ENCODE data around the gene STX16. TPM values are rescaled to one million over a fixed set of nuclear protein-coding genes. Genes with fewer than 3 reads are reported as not detected.

STX16 gene
- total RNA-seq, 1 donor from 2014 or later = 84.4 TPM

DNA sequence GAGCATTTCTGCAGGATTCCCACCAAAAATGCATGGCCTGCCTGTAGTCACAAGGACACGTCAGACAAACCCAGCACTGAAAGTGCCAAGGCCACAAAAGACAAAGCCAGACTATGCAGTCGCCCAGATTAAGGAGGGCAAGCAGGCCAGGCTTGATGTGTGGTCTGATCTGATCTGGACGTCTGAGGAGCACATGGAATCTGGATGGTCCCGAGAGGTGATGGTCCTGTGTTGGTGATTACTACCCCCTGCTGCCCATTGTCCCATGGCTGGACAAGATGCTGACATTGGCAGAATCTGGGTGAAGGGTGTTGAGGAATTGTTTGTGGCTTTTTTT lies 58.6 kb downstream of the STX16 start:
- DNase-seq (ENCODE audit: low spot score) = peak; percentile 38

DNA sequence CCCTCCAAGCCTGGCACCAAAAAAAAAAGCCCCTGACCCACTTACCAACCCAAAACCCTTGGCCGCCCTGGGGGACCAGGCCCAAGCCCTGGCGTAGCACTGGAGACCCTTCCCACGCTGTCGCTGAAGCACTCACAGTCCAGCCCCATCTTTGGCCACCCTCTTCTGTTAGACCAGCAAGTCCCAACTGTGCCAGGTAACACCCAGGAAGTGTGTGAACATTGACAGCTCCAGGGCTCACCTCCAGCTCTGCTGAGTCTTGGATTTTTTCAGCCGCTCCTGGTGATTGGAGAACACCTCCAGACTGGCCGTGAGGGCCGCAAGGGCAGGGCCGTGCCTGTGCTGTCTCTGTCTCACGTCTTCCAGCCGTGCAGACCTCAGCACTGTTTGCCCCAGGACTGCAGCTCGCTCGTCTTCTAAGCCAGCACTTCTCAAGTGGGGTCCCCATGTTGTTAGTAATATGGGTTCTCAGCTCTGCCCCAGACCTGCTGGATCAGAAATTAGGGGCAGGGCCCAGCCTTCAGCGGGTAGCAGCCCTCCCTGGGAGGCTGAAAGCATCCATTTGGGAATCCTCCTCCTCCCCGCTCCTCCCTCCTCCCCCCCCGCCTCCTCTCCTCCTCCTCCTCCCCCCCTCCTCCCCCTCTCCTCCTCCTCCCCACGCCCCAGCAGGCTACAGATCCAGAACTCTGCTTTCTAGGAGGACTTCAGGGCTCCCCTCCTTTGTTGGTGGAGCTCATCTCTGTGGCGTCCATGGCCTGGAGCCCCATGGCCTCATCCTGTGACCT lies 59.6 kb downstream of the STX16 start:
- no peak for DNase-seq (ENCODE audit: low spot score)

DNA sequence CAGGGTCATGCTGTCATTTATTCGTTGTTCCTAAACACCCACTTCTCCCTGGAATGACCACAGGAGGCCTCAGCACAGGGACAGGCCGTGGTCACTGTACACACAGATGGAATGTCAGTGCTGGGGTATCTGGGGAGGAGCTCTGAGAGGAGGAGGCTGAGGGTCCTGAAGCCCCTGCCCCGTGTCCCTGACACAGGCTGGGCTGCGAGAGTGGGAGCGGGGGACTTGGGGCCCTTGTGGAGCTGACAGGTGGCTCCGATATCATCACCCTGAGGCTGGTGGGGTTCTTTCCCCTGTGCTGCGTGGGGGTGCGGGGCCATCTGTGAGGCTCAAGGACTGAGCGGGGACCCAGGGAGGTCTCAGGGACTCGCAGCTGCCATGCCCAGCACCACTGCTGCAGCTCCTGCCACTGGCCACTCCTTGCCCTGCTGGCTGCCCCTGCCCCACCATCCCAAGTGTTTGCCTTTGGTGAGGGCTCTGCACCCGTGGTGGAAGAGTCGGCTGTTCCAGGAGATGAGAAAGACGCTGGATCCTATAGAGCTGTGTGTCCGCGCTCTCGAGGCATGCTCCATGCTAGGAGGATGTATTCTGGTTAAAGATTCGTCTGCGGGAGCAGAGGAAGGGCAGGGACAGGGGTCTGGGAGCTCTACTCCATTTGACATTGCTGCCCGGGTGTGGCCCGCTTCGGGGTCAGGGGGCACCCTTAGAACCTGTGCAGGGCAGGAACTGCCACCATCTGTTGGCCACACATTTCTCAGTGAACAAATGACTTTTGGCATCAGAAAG lies 60.4 kb downstream of the STX16 start:
- no peak for DNase-seq (ENCODE audit: low spot score)

DNA sequence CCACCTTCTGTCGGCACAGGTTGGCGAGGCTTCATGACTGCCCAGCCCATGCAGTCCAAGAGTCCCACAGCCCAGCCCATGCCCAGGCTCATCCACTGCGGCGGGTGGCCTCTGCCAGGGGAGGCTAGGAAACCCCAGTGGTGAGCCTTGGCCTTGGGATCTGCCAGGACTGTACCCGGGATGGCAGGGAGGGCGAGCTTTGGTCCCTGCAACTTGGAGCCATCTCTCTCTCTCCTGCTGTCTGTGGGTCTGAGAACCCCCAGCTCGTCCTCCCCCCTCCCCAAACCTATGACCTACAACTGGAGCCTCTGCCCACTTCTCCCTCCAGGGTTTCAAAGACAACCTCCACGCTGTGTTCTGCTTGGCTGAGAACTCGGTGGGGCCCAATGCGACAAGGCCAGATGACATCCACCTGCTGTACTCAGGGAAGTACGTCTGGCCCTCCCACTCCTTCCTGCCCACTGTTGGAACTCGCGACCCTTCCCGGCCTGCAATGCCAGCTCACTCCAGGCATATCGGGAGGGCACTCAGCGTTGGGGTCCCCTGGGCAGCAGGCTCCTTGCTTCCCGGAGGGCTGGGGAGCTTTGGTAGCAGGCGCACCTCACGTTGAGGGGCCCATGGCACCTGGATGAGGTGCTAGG lies 61.2 kb downstream of the STX16 start:
- peak; percentile 40 for DNase-seq (ENCODE audit: low spot score)

DNA sequence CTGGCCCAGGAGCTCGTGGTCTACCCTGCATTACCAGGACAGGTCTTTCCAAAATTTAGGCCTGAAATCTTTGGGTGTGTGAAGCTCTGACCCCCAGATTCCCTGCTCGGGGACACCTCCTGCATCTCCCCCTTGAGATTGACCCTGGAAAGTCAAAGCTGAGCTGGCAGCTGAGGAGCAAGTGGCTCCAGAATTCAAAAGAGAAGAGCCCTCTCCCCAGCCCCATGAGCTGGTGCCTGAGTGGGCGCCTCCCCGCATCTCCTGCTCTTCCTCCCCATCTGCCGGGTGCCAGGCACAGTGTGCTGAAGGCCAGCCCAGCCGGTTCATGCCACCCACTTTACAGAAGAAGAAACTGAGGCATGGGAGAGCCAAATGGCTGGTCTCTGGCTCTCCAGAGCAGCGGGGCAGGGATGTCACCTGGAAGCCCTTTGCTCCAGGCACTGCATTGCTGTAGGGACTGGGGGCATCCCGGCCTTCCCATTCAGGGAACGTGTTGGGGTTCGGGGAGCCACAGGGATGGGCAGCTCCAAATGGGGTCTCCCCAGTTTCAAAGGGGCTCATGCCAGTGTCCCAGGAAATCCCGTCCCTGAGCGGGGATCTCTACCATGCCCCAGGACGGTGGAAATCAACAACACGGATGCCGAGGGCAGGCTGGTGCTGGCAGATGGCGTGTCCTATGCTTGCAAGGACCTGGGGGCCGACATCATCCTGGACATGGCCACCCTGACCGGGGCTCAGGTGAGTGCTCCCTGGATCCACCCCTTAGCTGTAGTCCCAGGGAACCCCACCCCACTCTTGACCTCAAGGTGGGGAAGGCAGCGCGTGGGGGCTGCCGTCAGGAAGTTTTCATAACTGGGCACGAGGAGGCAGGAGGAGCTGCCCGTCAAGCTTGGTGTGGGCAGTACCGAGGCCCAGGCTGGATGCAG lies 62.0 kb downstream of the STX16 start:
- DNase-seq (ENCODE audit: low spot score) = no peak

DNA sequence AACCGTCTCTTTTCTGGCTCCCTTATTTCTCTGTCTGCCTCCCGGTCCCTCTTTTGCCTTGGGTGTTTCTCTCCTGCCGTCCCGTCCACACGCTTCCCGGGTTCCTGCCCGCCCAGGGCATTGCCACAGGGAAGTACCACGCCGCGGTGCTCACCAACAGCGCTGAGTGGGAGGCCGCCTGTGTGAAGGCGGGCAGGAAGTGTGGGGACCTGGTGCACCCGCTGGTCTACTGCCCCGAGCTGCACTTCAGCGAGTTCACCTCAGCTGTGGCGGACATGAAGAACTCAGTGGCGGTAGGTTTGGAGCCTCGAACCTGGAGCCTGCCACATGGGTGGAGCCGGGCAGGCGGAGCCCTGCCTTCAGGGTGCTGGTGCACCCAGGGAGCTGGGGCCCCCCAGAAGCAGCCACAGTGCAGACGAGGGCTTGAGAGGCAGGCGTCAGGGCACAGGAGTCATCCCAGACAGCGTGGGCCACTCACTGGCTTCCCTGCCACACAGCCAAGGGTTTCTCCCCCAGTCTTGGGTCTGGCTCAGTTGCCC lies 62.8 kb downstream of the STX16 start:
- peak; percentile 39 for DNase-seq (ENCODE audit: low spot score)

DNA sequence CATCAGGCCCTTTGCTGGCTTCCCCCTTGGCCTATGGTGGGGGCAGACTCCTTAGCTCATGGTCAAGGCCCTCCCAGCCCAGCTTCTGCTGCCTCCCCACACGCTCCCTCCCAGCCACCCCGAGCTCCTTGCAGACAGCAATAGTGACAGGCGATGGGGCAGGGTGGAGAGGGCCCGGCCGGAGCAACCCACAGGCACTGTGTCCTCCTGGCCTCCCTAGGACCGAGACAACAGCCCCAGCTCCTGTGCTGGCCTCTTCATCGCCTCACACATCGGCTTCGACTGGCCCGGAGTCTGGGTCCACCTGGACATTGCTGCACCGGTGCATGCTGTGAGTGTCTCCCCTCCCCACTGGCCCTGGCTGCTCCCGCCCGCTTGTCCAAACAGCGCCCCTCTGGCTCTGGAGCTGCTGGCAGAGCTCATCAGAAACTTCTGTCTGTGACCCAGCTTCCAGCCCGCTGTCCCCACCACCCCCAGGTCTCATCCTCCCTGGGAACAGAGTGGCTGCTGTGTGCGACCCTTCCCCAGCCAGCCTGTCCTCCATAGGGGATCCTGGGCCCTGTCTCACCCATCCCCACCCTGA lies 63.3 kb downstream of the STX16 start:
- peak; percentile 40 for DNase-seq (ENCODE audit: low spot score)

DNA sequence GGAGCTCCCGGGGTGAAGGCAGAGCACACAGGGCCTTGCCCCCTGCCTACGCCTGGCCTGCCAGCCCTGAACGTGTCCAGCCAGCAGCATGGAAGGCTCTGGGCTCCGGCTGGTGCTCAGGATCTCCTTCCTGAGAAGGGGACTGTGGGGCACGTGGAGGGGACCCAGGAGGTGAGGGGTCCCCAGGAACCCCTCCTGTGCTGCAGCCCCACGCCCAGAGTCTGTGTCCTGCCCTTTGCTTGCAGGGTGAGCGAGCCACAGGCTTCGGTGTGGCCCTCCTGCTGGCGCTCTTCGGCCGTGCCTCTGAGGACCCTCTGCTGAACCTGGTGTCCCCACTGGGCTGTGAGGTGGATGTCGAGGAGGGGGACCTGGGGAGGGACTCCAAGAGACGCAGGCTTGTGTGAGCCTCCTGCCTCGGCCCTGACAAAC lies 63.9 kb downstream of the STX16 start:
- DNase-seq (ENCODE audit: low spot score) = peak; percentile 33

DNA sequence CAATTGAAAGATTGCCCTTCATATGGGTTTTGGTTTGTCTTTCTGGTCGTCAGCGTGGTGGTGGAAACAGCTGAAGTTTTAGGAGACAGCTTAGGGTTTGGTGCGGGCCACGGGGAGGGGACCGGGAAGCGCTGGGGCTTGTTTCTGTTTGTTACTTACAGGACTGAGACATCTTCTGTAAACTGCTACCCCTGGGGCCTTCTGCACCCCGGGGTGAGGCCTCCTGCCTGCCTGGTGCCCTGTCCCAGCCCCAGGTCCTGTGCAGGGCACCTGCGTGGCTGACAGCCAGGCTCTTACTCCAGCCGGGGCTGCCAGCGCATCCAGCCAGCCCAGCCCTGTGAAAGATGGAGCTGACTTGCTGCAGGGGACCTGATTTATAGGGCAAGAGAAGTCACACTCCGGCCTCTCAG lies 64.3 kb downstream of the STX16 start:
- DNase-seq (ENCODE audit: low spot score) = peak; percentile 34

DNA sequence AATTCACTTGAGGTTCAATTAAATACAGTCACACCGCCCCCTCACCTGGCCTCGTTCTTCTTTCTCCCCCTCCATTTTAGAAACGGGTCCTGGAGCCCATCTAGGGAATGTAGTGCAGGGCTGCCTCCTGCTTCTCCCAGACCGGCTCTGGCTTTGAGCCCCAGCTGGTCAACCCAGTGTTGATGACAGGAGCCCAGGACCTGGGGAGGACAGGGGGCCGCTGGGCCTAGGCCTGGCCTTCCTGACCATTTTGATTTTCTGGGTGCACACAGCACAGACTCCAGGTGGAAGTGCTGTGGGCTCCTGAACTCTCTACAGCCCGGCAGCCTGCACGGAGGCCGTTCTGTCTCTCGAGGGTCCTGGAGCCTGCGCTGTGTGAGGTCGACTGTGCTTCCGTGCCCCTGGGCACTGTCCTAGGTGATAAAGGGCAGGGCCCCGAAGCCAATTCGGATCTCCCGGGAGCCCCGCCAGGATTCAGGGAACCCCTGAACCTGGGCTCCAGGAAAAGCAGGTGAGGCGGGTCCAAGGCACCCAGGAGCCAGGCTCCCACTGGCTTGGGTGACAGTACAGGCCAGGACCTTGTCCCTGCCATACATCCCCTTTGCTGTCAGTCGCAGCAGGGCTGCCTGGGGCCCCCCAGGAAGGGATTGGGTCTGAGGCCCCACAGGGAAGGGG lies 64.9 kb downstream of the STX16 start:
- DNase-seq (ENCODE audit: low spot score) = peak; percentile 30

DNA sequence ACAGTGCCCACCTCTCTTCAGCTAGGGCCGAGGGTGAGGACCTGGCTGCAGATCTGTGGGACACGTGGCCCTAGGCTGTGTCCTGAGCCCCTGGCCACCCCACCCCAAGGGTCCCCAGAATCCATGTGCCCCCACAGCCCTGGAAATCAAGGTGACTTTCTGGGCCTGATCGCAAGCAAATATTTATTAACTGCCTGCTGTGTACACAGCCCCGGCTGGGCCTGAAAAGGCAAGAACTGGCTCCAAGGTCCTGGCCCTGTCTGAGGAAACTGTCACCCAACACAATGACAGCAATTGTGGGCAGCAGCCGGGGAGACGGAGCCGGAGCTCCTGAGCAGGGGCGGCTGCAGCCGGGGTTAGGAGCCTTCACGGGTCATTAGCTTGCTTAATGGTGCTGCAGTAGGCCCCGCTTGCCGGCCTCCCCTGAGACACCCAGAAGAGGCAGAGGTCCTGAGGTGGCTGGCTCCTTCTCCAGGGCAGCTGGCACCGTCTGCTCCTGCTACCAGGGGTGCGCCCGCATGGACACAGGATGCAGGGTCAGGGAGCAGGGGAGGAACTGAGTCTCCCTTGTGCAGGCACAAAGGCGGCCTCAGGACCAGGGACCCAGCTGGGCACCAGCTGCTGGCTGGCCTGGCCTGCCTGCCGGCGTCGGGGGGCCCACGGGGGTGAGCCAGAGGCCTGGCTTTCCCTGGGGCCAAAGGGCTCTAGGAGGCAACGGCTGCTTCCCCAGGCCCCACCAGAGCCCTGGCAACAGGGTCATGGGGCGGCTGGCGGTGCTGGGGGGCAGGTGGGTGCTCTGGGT lies 65.6 kb downstream of the STX16 start:
- DNase-seq (ENCODE audit: low spot score) = peak; percentile 33

DNA sequence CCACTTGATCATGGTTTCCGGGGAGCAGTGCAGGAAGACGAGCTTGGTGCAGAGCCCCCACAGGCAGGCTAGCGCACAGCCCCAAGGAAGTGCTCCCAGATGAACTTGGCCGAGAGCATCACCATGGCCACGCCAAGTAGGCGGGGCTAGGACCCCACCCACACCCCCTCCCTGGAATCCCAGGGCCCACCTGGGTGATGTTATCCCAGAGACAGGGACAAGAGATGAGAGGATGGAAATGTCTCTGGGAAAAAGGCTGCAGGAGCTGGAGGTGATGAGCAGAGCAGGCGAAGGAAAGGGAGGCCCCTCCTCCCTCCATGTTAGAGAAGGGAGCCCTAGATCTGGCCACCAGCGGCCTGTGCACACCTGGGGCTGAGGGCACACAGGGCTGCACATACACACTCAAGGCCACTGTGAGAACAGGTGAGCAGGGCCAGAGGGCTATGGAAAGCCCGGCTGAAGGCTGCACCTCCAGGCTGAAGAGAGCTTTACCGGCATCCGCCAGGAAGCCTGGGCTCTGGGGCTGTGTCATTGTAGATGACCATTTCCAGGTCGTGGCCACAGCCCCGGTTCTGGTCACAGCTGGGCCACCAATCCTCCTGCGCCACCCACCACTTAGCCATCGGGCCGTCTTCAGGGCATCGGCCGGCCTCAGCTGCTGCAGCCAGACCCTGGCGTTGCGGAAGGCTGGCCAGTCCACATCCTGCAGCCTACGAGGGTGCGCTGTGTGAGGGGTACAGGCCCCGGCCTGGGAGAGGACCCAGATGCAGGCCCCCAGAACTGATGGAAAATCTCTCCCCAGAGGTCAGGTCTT lies 66.4 kb downstream of the STX16 start:
- DNase-seq (ENCODE audit: low spot score) = peak; percentile 41

DNA sequence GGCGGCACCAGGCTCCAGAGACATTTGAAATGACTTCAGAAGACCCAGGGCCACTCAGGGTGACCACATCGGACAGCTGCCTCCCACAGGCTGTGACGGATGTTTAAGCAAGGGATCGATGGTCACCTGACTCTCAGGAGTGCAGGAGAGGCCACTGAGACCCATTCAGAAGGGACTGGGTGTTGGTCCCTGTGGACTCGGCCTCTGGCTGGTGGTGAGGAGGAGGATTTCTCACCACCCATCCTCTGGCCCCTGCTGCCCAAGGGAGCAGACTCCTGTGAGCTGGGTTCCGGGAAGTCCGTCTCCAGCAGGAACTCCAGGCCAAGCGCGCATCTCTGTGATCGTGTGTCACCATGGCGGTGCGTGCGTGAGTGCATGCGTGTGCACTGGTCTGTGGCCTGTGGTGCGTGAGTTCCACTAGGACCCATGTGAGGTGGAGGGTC lies 67.1 kb downstream of the STX16 start:
- no peak for DNase-seq (ENCODE audit: low spot score)

DNA sequence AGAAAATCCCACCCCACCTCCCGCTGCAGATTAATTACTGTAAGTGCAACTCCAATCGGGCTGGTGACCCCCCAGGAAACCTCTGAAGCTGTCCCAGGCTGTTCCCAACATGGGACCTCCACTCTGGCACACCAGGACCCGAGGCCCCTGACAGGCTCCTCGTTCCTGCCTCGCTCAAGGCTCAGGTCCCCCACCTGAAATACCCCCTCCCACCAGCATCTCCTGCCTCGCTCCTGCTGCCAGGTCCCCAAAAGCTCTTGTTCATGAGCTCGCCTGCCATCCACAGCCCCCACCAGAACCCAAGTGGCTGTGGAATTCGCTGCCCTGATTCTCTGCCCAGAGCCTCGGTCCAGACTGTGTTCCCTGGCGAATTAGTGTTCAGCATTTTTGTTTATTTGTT lies 67.6 kb downstream of the STX16 start:
- DNase-seq (ENCODE audit: low spot score) = no peak

DNA sequence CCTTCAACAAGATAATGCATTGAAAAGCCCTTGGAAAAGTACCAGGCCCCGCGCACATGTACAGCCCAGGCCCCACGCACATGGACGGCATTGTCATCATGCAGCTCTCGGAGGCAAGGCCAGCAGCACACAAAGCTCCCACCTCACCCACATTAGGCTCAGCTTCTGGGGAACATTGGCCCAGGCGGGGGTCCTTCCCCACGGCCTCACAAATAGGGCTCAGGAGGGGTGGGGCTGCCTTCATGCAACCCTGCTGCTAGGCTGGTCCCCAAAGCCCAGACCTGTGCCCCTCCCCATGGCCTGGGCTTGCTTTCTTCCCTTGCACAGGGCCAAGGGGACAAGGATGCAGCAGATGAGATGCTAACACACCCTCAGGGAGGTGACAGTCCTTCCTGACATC lies 68.2 kb downstream of the STX16 start:
- peak; percentile 26 for DNase-seq (ENCODE audit: low spot score)

DNA sequence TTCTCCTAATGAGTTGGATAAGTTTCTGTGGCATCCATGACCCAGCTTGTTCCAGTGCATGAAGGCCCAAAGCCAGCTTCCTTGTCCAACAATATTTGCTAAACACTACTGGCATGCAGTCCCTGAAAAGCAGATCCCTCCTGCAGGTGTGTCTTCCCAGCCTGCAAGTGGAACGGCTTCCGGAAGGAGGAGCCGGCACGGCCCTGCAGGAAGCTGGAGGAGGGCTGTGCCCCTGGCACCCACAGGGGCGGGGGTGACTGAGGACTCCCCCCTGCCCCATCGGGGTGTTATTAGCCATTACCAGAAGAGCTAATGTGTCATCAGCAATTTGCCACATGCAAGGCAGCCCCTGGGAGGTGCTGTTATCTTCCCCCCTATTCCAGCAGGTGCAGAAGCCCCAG lies 68.9 kb downstream of the STX16 start:
- DNase-seq (ENCODE audit: low spot score) = no peak

DNA sequence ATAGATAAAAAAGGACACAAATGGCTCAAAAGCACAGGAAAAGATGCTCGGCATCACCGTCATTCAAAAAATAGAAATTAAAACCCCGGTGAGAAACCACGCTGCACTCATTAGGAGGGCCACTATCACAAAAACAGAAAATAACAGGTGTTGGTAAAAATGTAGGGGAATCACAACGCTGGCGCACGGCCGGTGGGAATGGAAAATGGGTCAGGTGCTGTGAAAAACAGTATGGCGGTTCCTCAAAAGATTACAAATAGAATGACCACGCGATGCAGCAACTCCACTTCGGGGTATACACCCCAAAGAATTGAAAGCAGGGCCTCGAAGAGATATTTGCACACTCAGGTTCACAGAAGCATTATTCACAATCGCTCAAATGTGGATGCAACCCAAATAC lies 69.8 kb downstream of the STX16 start:
- peak; percentile 22 for DNase-seq (ENCODE audit: low spot score)

DNA sequence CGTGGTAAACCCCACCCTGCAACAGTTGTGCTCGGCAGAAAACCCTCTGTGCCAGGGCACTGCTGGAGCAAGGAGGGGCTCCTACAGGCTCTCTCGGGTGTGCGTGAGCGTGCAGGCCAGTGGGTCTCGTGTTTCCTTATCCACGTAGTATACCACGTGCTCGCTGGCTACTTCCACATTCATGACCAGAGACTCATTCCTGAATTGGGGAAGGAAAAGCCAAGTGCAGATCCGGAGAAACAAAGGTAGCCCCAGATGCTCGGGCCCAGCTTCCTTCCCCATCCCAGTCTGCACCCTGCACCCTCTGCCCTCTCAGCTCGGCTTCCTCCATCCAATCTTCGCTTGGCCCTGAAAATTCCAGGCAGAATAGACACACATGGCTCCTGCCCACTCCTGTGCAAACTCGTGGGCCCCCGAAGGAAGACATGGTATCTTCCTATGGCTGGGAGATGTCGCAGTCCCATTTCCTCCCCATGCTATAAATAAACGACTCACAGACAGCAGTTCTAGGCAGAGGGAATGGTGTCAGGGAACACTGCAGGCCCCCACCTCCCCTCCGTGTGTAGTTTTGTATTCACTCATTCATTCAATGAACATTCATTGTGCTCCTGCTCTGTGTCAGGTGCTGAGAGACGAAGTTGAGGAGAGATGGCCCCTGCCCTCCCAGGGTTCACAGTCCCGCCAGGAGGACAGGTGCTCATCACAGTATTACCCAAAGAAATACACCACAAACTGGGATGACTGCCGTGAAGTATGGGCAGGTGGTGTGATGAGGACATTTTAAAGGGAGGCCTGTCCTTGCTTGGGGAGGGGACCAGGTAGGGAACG lies 71.1 kb downstream of the STX16 start:
- DNase-seq (ENCODE audit: low spot score) = peak; percentile 41
